SJCRH30 (cell line): ENCODE data around the gene TCERG1L. TPM values are rescaled to one million over a fixed set of nuclear protein-coding genes. Genes with fewer than 3 reads are reported as not detected.
"Not testable (repeated sequence)": the region's sequence is repeated elsewhere in the genome, so short reads cannot be mapped to it uniquely, and the experiment has no call there.

Source experiments
- DNase-seq, 2 experiments: peaks; one replicate each; pipeline ENCODE4 v3.0.0-alpha.2; 2015 to 2020
- H3K27ac ChIP-seq: fragments of 250-450 bp; sonication (Bioruptor Pico); 2 replicates; pipeline ENCODE4 v1.5.1; 2020; ENCODE audit warnings: mild to moderate bottlenecking, moderate library complexity
- H3K27me3 ChIP-seq: fragments of 250-450 bp; sonication (Bioruptor Pico); 2 replicates; pipeline ENCODE4 v1.5.1; 2020; ENCODE audit warnings: mild to moderate bottlenecking, moderate library complexity
- H3K36me3 ChIP-seq: fragments of 250-450 bp; sonication (Bioruptor Pico); 2 replicates; pipeline ENCODE4 v1.5.1; 2020; ENCODE audit warnings: mild to moderate bottlenecking, moderate library complexity
- H3K4me1 ChIP-seq: fragments of 250-450 bp; sonication (Bioruptor Pico); 2 replicates; pipeline ENCODE4 v1.5.1; 2020; ENCODE audit warnings: mild to moderate bottlenecking, moderate library complexity
- H3K4me3 ChIP-seq: fragments of 250-450 bp; sonication (Bioruptor Pico); 2 replicates; pipeline ENCODE4 v1.5.1; 2020; ENCODE audit warnings: mild to moderate bottlenecking, moderate library complexity
- H3K9me3 ChIP-seq: fragments of 250-450 bp; sonication (Bioruptor Pico); replicated peaks from 2 replicates; pipeline ENCODE4 v1.5.1; 2020; ENCODE audit warnings: mild to moderate bottlenecking, moderate library complexity
- total RNA-seq: library from RNA; depleted of rRNA; stranded (reverse); fragments of >200 nt; shearing (Covaris generic); gene quantifications from 2 replicates; pipeline ENCODE4 v1.2.3, GENCODE V29; 2014

Gene TCERG1L
- total RNA-seq, 1 experiment from 2014 or later = not detected

GRCh38 chr10:131082201-131082850 lies 229.2 kb downstream of the TCERG1L start:
- no peak overlapping the region for H3K27ac ChIP-seq
- no peaks in the 10 kb centered on the region for H3K4me1 ChIP-seq
- DNase-seq = no peak
- H3K9me3 ChIP-seq = no peaks in the 10 kb centered on the region
- H3K36me3 ChIP-seq = no peaks in the 10 kb centered on the region
- H3K4me3 ChIP-seq = no peak overlapping the region
- H3K27me3 ChIP-seq = no peaks in the 10 kb centered on the region

- Histone ChIP-seq H3K4me1 (no peaks in the 10 kb centered on the region), H3K27ac (no peak overlapping the region), H3K27me3 (no peaks in the 10 kb centered on the region), H3K9me3 (no peaks in the 10 kb centered on the region), H3K36me3 (no peaks in the 10 kb centered on the region), H3K4me3 (no peak overlapping the region)
- DNase-seq = no peak
These were observed 229.7 kb downstream of the TCERG1L start for GRCh38 chr10:131081786-131082185.

- Histone ChIP-seq H3K27ac (no peak overlapping the region), H3K27me3 (no peaks in the 10 kb centered on the region), H3K4me3 (no peak overlapping the region), H3K36me3 (no peaks in the 10 kb centered on the region), H3K9me3 (no peaks in the 10 kb centered on the region), H3K4me1 (no peaks in the 10 kb centered on the region)
- no peak for DNase-seq
These were observed 230.1 kb downstream of the TCERG1L start for GRCh38 chr10:131081376-131081775.

GRCh38 chr10:131080571-131080970 lies 230.9 kb downstream of the TCERG1L start:
- Histone ChIP-seq H3K4me1 (no peaks in the 10 kb centered on the region), H3K36me3 (no peaks in the 10 kb centered on the region), H3K9me3 (no peaks in the 10 kb centered on the region), H3K4me3 (no peak overlapping the region), H3K27ac (no peak overlapping the region), H3K27me3 (no peaks in the 10 kb centered on the region)
- no peak for DNase-seq

- no peaks in the 10 kb centered on the region for H3K27me3 ChIP-seq
- no peak for DNase-seq
- H3K27ac ChIP-seq = no peak overlapping the region
- no peaks in the 10 kb centered on the region for H3K9me3 ChIP-seq
- no peaks in the 10 kb centered on the region for H3K36me3 ChIP-seq
- H3K4me3 ChIP-seq = no peak overlapping the region
- no peaks in the 10 kb centered on the region for H3K4me1 ChIP-seq
These were observed 232.2 kb downstream of the TCERG1L start for GRCh38 chr10:131079314-131079713.

- H3K9me3 ChIP-seq, H3K27me3 ChIP-seq, DNase-seq, H3K4me1 ChIP-seq, H3K4me3 ChIP-seq, H3K36me3 ChIP-seq, H3K27ac ChIP-seq: not testable (repeated sequence)
These were observed 232.6 kb downstream of the TCERG1L start for GRCh38 chr10:131078882-131079280.

- H3K27ac ChIP-seq = no peak overlapping the region
- no peaks in the 10 kb centered on the region for H3K4me1 ChIP-seq
- no peak overlapping the region for H3K4me3 ChIP-seq
- H3K27me3 ChIP-seq = no peaks in the 10 kb centered on the region
- no peak for DNase-seq
- no peaks in the 10 kb centered on the region for H3K36me3 ChIP-seq
- no peaks in the 10 kb centered on the region for H3K9me3 ChIP-seq
These were observed 233.2 kb downstream of the TCERG1L start for GRCh38 chr10:131078131-131078881.

- DNase-seq = no peak
- Histone ChIP-seq H3K4me1 (no peaks in the 10 kb centered on the region), H3K27ac (no peak overlapping the region), H3K27me3 (no peaks in the 10 kb centered on the region), H3K9me3 (no peaks in the 10 kb centered on the region), H3K4me3 (no peak overlapping the region), H3K36me3 (no peaks in the 10 kb centered on the region)
These were observed 233.8 kb downstream of the TCERG1L start for GRCh38 chr10:131077724-131078123.

GRCh38 chr10:131077031-131077430 lies 234.5 kb downstream of the TCERG1L start:
- no peaks in the 10 kb centered on the region for H3K36me3 ChIP-seq
- no peaks in the 10 kb centered on the region for H3K27me3 ChIP-seq
- H3K4me1 ChIP-seq = no peaks in the 10 kb centered on the region
- no peak overlapping the region for H3K27ac ChIP-seq
- H3K4me3 ChIP-seq = no peak overlapping the region
- no peak for DNase-seq
- no peaks in the 10 kb centered on the region for H3K9me3 ChIP-seq

- Histone ChIP-seq H3K4me1 (no peaks in the 10 kb centered on the region), H3K9me3 (no peaks in the 10 kb centered on the region), H3K4me3 (no peak overlapping the region), H3K27me3 (no peaks in the 10 kb centered on the region), H3K27ac (no peak overlapping the region), H3K36me3 (no peaks in the 10 kb centered on the region)
- DNase-seq = no peak
These were observed 235.2 kb downstream of the TCERG1L start for GRCh38 chr10:131076356-131076755.

GRCh38 chr10:131075218-131075770 lies 236.2 kb downstream of the TCERG1L start:
- H3K27ac ChIP-seq = no peak overlapping the region
- no peaks in the 10 kb centered on the region for H3K36me3 ChIP-seq
- no peak for DNase-seq
- H3K9me3 ChIP-seq = no peaks in the 10 kb centered on the region
- H3K4me3 ChIP-seq = no peak overlapping the region
- no peaks in the 10 kb centered on the region for H3K4me1 ChIP-seq
- no peaks in the 10 kb centered on the region for H3K27me3 ChIP-seq

- Histone ChIP-seq H3K4me3 (no peak overlapping the region), H3K4me1 (no peaks in the 10 kb centered on the region), H3K27ac (no peak overlapping the region), H3K9me3 (no peaks in the 10 kb centered on the region), H3K36me3 (no peaks in the 10 kb centered on the region), H3K27me3 (no peaks in the 10 kb centered on the region)
- DNase-seq = no peak
These were observed 236.8 kb downstream of the TCERG1L start for GRCh38 chr10:131074682-131075081.

GRCh38 chr10:131073469-131074035 lies 238.0 kb downstream of the TCERG1L start:
- H3K36me3 ChIP-seq = no peaks in the 10 kb centered on the region

GRCh38 chr10:131072651-131073468 lies 238.7 kb downstream of the TCERG1L start:
- Histone ChIP-seq H3K27ac (no peak overlapping the region), H3K36me3 (no peaks in the 10 kb centered on the region), H3K4me3 (no peak overlapping the region), H3K27me3 (no peaks in the 10 kb centered on the region), H3K4me1 (no peaks in the 10 kb centered on the region), H3K9me3 (no peaks in the 10 kb centered on the region)
- no peak for DNase-seq

More at GRCh38 chr10:131073469-131074035, 238.0 kb downstream of the TCERG1L start:
- DNase-seq = no peak
- no peak overlapping the region for H3K27ac ChIP-seq
- no peaks in the 10 kb centered on the region for H3K27me3 ChIP-seq
- H3K9me3 ChIP-seq = no peaks in the 10 kb centered on the region
- H3K4me1 ChIP-seq = no peaks in the 10 kb centered on the region
- H3K4me3 ChIP-seq = no peak overlapping the region
